ENCODE results near the gene GPR27.

GRCh38 chr3:71797455-71797854 lies 43.8 kb downstream of the GPR27 start:
- TF ChIP-seq CTCF (conservative IDR thresholded peaks at IDR 0.05 in 1 of 2, IDR thresholded peaks at IDR 0.05 in 1 of 2; ENCODE audit: extremely low read depth in 1 of 2, insufficient read depth in 1 of 2, low read depth in 1 of 2, low read length in 2 of 2) (no peak), EZH2 (IDR thresholded peaks at IDR 0.05; ENCODE audit: borderline replicate concordance, low read length) (no peak)
